Measurements from ENCODE around the gene MUC6. TPM values are rescaled to one million over a fixed set of nuclear protein-coding genes. Genes with fewer than 3 reads are reported as not detected.

Gene MUC6
- total and polyA plus RNA-seq, 10 of the 15 experiments (the other 5 are each of a cell fraction or from before 2014, with no cell fraction given) = 0.03 TPM; not detected in 8

GRCh38 chr11:1049911-1050580, 13.5 kb upstream of the MUC6 start:
- Histone ChIP-seq H3K9ac (ENCODE audit: control insufficient read depth, insufficient read depth, low read length) (no peak overlapping the region), H3K4me1 (ENCODE audit: control insufficient read depth, insufficient read depth, low read length) (no peaks in the 10 kb centered on the region), H3K27me3 (replicated peaks in 1 of 2; ENCODE audit: control insufficient read depth in 2 of 2, insufficient read depth in 2 of 2, low read length in 1 of 2) (no peaks in the 10 kb centered on the region), H3K4me2 (ENCODE audit: control insufficient read depth, insufficient read depth) (no peak overlapping the region), H3K4me3 (no peak overlapping the region), H2AFZ (ENCODE audit: control insufficient read depth, low read depth, low read length) (no peak overlapping the region), H3K79me2 (ENCODE audit: control insufficient read depth, insufficient read depth, low read length) (no peaks in the 10 kb centered on the region), H3K36me3 (ENCODE audit: control insufficient read depth in 2 of 2, insufficient read depth in 2 of 2, low read length in 1 of 2) (no peaks in the 10 kb centered on the region), H4K20me1 (ENCODE audit: control insufficient read depth, insufficient read depth) (no peaks in the 10 kb centered on the region), H3K9me3 (replicated peaks; ENCODE audit: control insufficient read depth, insufficient read depth, low read length) (no peaks in the 10 kb centered on the region), H3K27ac (ENCODE audit: control insufficient read depth, insufficient read depth) (no peak overlapping the region)
- DNase-seq (ENCODE audit: low read depth, low spot score) = no peak
- ATAC-seq = no peak
- TF ChIP-seq POU2F2 (IDR thresholded peaks at IDR 0.05; ENCODE audit: borderline replicate concordance, low read depth, low read length) (no peak), NR2C1 (IDR thresholded peaks at IDR 0.05) (no peak), ZNF207 (IDR thresholded peaks at IDR 0.05; ENCODE audit: borderline replicate concordance) (no peak), MTA2 (IDR thresholded peaks at IDR 0.05; ENCODE audit: low read depth) (no peak), ZNF687 (IDR thresholded peaks at IDR 0.05) (no peak), ZNF274 (IDR thresholded peaks at IDR 0.05; ENCODE audit: insufficient read depth, insufficient read length) (no peak), FOS (IDR thresholded peaks at IDR 0.05; ENCODE audit: borderline replicate concordance, extremely low read depth, insufficient read length) (no peak), KDM1A (IDR thresholded peaks at IDR 0.05; ENCODE audit: borderline replicate concordance) (no peak), CEBPB (IDR thresholded peaks at IDR 0.05; ENCODE audit: borderline replicate concordance in 1 of 2, low read depth in 2 of 2, low read length in 2 of 2) (no peak)
- ChIA-PET CTCF (interaction anchor here (1.5 to 1.8 kb wide), 2 partner anchors 199 to 203 kb away, joined by 5 to 23 read pairs; no protein-coding TSS in a partner anchor), POLR2A (no interaction called here), SMC1A (ENCODE audit: uncharacterized antibody, unreplicated experiment) (no interaction called here), RAD21 (ENCODE audit: unreplicated experiment) (interaction anchor here (0.6 to 0.8 kb wide), 2 partner anchors 201 to 204 kb away, joined by 3 read pairs; no protein-coding TSS in a partner anchor)
- intact Hi-C loops (cut with micrococcal nuclease; ENCODE audit: unreplicated experiment) (loop anchor here (5.0 kb wide), 1 partner anchor 123 kb away; the partner anchor contains the start of gene AP2A2), in situ Hi-C loops (cut with MboI) (loop anchor here (10.0 kb wide), 1 partner anchor 205 kb away; the partner anchor contains the start of genes POLR2L and TSPAN4)
- BruUV-seq (replicated peaks) = no TSS peak
- no peak for FAIRE-seq
- WGBS (ENCODE audit: insufficient coverage, insufficient replicate concordance, low lambda C conversion rate, missing lambda C conversion rate) = 35% methylated on average over 16 of the region's 18 CpGs
